Measurements from ENCODE around the gene SRD5A2. TPM values are rescaled to one million over a fixed set of nuclear protein-coding genes. Genes with fewer than 3 reads are reported as not detected.

SRD5A2 gene
- total and polyA plus RNA-seq, 2 donors from 2014 or later = 0.15 to 0.22 TPM

GRCh38 chr2:31586230-31586629 lies 5.5 kb upstream of the SRD5A2 start:
- intact Hi-C loops (cut with DNase I) = no loop called here
- Histone ChIP-seq H3K36me3 (ENCODE audit: control insufficient read depth in 2 of 3, insufficient read depth in 3 of 3, low read length in 3 of 3) (no peaks in the 10 kb centered on the region), H3K9me3 (ENCODE audit: control insufficient read depth in 2 of 3, insufficient read depth in 1 of 3, low read length in 3 of 3) (no peaks in the 10 kb centered on the region), H3K27me3 (ENCODE audit: control insufficient read depth, insufficient read depth, low read length) (no peaks in the 10 kb centered on the region), H3K4me1 (ENCODE audit: control insufficient read depth in 2 of 3, insufficient read depth in 2 of 3, low read depth in 1 of 3, low read length in 3 of 3) (no peaks in the 10 kb centered on the region), H3K27ac (ENCODE audit: low read depth in 2 of 2, low read length in 2 of 2) (no peak overlapping the region), H3K9ac (ENCODE audit: low read length in 3 of 3) (no peak overlapping the region), H3K4me3 (ENCODE audit: low read length in 3 of 3) (no peak overlapping the region)
- TF ChIP-seq CTCF (IDR thresholded peaks at IDR 0.05; ENCODE audit: borderline replicate concordance, extremely low read depth, insufficient read depth) = no peak
- FAIRE-seq = no peak
- DNase-seq = no peak

- peaks cover 0 to 4% (median 0%) of the 10 kb centered on the region in 3 donors for H3K9me3 ChIP-seq (ENCODE audit: control insufficient read depth in 2 of 3, insufficient read depth in 1 of 3, low read length in 3 of 3)
- no peak for DNase-seq
- no peak overlapping the region for H3K27ac ChIP-seq (ENCODE audit: low read depth in 2 of 2, low read length in 2 of 2)
- peaks cover 6% of the 10 kb centered on the region for H3K27me3 ChIP-seq (ENCODE audit: control insufficient read depth, insufficient read depth, low read length)
- intact Hi-C loops (cut with DNase I) = no loop called here
- H3K9ac ChIP-seq (ENCODE audit: low read length in 3 of 3) = no peak overlapping the region
- H3K4me3 ChIP-seq (ENCODE audit: low read length in 3 of 3) = no peak overlapping the region
- no peaks in the 10 kb centered on the region for H3K36me3 ChIP-seq (ENCODE audit: control insufficient read depth in 2 of 3, insufficient read depth in 3 of 3, low read length in 3 of 3)
- no peak for FAIRE-seq
- no peak for TF ChIP-seq CTCF (IDR thresholded peaks at IDR 0.05; ENCODE audit: borderline replicate concordance, extremely low read depth, insufficient read depth)
- H3K4me1 ChIP-seq (ENCODE audit: control insufficient read depth in 2 of 3, insufficient read depth in 2 of 3, low read depth in 1 of 3, low read length in 3 of 3) = no peaks in the 10 kb centered on the region
Measured at GRCh38 chr2:31581124-31581795, 522 bp upstream of the SRD5A2 start.

GRCh38 chr2:31579996-31580320 lies 780 bp downstream of the SRD5A2 start:
- Histone ChIP-seq H3K4me1 (ENCODE audit: control insufficient read depth in 2 of 3, insufficient read depth in 2 of 3, low read depth in 1 of 3, low read length in 3 of 3) (no peaks in the 10 kb centered on the region), H3K9ac (ENCODE audit: low read length in 3 of 3) (no peak overlapping the region), H3K27me3 (ENCODE audit: control insufficient read depth, insufficient read depth, low read length) (peaks cover 6% of the 10 kb centered on the region), H3K4me3 (ENCODE audit: low read length in 3 of 3) (no peak overlapping the region), H3K27ac (ENCODE audit: low read depth in 2 of 2, low read length in 2 of 2) (no peak overlapping the region), H3K9me3 (ENCODE audit: control insufficient read depth in 2 of 3, insufficient read depth in 1 of 3, low read length in 3 of 3) (peaks cover 0 to 4% (median 0%) of the 10 kb centered on the region in 3 donors), H3K36me3 (ENCODE audit: control insufficient read depth in 2 of 3, insufficient read depth in 3 of 3, low read length in 3 of 3) (no peaks in the 10 kb centered on the region)
- DNase-seq (peak in 1 of 5 donors; percentile 1), FAIRE-seq (no peak)
- intact Hi-C loops (cut with DNase I) = no loop called here
- no peak for TF ChIP-seq CTCF (IDR thresholded peaks at IDR 0.05; ENCODE audit: borderline replicate concordance, extremely low read depth, insufficient read depth)

GRCh38 chr2:31578316-31578715 lies 2.4 kb downstream of the SRD5A2 start:
- H3K27ac ChIP-seq (ENCODE audit: low read depth in 2 of 2, low read length in 2 of 2) = no peak overlapping the region
- FAIRE-seq = no peak
- no peak for DNase-seq
- no peaks in the 10 kb centered on the region for H3K36me3 ChIP-seq (ENCODE audit: control insufficient read depth in 2 of 3, insufficient read depth in 3 of 3, low read length in 3 of 3)
- peaks cover 6% of the 10 kb centered on the region for H3K27me3 ChIP-seq (ENCODE audit: control insufficient read depth, insufficient read depth, low read length)
- intact Hi-C loops (cut with DNase I) = no loop called here
- no peaks in the 10 kb centered on the region for H3K4me1 ChIP-seq (ENCODE audit: control insufficient read depth in 2 of 3, insufficient read depth in 2 of 3, low read depth in 1 of 3, low read length in 3 of 3)
- H3K9me3 ChIP-seq (ENCODE audit: control insufficient read depth in 2 of 3, insufficient read depth in 1 of 3, low read length in 3 of 3) = peaks cover 0 to 4% (median 0%) of the 10 kb centered on the region in 3 donors
- H3K9ac ChIP-seq (ENCODE audit: low read length in 3 of 3) = no peak overlapping the region
- H3K4me3 ChIP-seq (ENCODE audit: low read length in 3 of 3) = no peak overlapping the region
- TF ChIP-seq CTCF (IDR thresholded peaks at IDR 0.05; ENCODE audit: borderline replicate concordance, extremely low read depth, insufficient read depth) = no peak

All from kidney (tissue), 14 donors.